ENCODE measurements around the gene GLCE. TPM values are rescaled to one million over a fixed set of nuclear protein-coding genes. Genes with fewer than 3 reads are reported as not detected.

Gene GLCE
- total RNA-seq, 1 experiment from 2014 or later = 12.5 TPM

GRCh38 chr15:69132977-69133861 is 27.2 kb upstream of the GLCE start:
- ATAC-seq = no peak
- TF ChIP-seq E2F1 (CRISPR knock-in tag; IDR thresholded peaks at IDR 0.05) (no peak), ZNF671 (CRISPR knock-in tag; IDR thresholded peaks at IDR 0.05) (no peak), ARID4B (CRISPR knock-in tag; IDR thresholded peaks at IDR 0.05; ENCODE audit: borderline replicate concordance) (no peak), ZNF263 (CRISPR knock-in tag; IDR thresholded peaks at IDR 0.05; ENCODE audit: low read depth) (no peak), MAX (CRISPR knock-in tag; IDR thresholded peaks at IDR 0.05) (no peak), ZBTB21 (CRISPR knock-in tag; IDR thresholded peaks at IDR 0.05; ENCODE audit: borderline replicate concordance) (no peak), OVOL2 (CRISPR knock-in tag; IDR thresholded peaks at IDR 0.05; ENCODE audit: borderline replicate concordance) (no peak), GRHL2 (CRISPR knock-in tag; IDR thresholded peaks at IDR 0.05; ENCODE audit: insufficient replicate concordance, severe bottlenecking) (no peak), ZNF396 (CRISPR knock-in tag; IDR thresholded peaks at IDR 0.05; ENCODE audit: borderline replicate concordance) (no peak), CBFB (CRISPR knock-in tag; IDR thresholded peaks at IDR 0.05; ENCODE audit: low read depth) (no peak), NR2C2 (CRISPR knock-in tag; IDR thresholded peaks at IDR 0.05) (no peak), ZNF416 (CRISPR knock-in tag; IDR thresholded peaks at IDR 0.05) (no peak), JAZF1 (CRISPR knock-in tag; IDR thresholded peaks at IDR 0.05) (no peak), SOX15 (CRISPR knock-in tag; IDR thresholded peaks at IDR 0.05) (no peak), NFYB (CRISPR knock-in tag; conservative IDR thresholded peaks at IDR 0.05; ENCODE audit: low read depth) (no peak), MYBL2 (CRISPR knock-in tag; IDR thresholded peaks at IDR 0.05) (no peak)
- TF ChIP-seq, protein P1, sequence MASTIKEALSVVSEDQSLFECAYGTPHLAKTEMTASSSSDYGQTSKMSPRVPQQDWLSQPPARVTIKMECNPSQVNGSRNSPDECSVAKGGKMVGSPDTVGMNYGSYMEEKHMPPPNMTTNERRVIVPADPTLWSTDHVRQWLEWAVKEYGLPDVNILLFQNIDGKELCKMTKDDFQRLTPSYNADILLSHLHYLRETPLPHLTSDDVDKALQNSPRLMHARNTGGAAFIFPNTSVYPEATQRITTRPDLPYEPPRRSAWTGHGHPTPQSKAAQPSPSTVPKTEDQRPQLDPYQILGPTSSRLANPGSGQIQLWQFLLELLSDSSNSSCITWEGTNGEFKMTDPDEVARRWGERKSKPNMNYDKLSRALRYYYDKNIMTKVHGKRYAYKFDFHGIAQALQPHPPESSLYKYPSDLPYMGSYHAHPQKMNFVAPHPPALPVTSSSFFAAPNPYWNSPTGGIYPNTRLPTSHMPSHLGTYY (CRISPR knock-in tag; IDR thresholded peaks at IDR 0.05) = no peak
- TF ChIP-seq, protein P2, sequence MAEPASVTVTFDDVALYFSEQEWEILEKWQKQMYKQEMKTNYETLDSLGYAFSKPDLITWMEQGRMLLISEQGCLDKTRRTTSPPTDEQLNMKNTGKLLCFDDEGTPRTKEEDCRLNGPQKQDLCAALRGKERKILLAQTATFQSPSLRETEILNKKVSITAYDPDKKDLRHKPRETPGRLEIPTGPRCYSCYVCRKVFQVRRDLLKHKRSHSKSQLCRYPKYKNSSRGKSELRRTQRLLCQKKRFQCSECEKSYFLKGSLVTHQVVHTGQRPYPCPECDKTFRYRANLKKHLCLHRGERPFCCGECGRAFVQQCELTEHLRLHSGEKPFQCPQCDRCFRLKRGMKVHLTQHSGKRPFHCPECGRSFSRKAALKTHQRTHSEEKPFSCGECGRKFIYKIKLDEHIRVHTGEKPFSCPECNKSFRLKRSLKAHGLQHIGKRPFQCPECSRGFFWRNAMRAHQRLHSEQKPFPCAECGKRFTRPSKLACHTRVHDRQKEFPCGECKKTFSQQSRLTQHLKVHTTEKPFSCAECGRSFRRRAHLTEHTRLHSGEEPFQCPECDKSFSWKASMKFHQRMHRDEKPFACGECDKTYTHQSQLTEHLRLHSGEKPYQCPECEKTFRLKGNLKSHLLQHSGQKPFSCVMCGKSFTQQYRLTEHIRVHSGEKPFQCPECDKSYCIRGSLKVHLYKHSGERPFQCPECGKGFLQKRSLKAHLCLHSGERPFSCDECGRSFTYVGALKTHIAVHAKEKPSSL (CRISPR knock-in tag; conservative IDR thresholded peaks at IDR 0.05) = no peak
- Mint-ChIP-seq H3K4me3 (no peak overlapping the region), H3K4me1 (peaks cover 29% of the 10 kb centered on the region), H3K36me3 (no peaks in the 10 kb centered on the region), H3K9me3 (no peaks in the 10 kb centered on the region), H3K27ac (no peak overlapping the region), H3K27me3 (ENCODE audit: low read depth) (peaks cover 3% of the 10 kb centered on the region; the same call in 1 of the 2 replicates)
- POLR2A ChIA-PET = no interaction called here
- DNase-seq (ENCODE audit: low spot score) = no peak
- CTCF ChIA-PET = interaction anchor here (1.4 kb wide), 1 partner anchor 74 kb away, joined by 3 read pairs; no protein-coding TSS in a partner anchor

Measured in WTC11 (cell line).